CD1c-positive myeloid dendritic cell (primary cell): ENCODE measurements around the gene PAM16.

Experiments used
- DNase-seq: peaks from one replicate; pipeline ENCODE4 v3.0.0-alpha.2; 2016; ENCODE audit errors: extremely low spot score

Gene PAM16

DNA sequence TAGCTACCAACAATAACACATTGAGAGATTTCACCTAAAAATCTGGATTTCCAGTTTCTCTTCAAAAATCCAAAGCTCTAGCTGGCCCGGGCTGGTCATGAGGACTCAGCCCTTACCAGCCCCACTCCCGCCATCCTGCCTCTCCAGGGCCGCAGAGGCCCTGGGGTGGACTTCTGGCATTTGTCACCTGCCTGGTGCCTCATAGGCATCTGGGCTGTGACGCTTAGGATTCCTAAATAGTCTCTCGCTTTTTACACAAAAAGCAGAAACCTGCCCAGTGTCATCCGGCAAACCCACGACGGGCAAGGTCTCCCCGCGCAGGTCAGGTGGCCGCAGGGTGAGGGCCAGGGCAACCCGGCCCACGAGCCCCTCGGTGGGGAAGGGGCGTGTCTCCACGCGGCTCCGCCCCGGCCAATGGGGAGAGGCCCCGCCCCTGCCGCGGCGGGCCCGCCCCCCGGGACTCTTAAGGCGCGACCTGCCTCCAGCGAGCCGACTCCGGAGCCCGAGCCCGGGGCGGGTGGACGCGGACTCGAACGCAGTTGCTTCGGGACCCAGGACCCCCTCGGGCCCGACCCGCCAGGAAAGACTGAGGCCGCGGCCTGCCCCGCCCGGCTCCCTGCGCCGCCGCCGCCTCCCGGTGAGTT, 20.4 kb upstream of the PAM16 start, which contains the start of gene VASN:
TSS of gene VASN (plus strand) at position 492 of the 644 bp plus-strand sequence. CDS start 9,030 bp downstream, outside the sequence.
- peak; percentile 69 for DNase-seq

DNA sequence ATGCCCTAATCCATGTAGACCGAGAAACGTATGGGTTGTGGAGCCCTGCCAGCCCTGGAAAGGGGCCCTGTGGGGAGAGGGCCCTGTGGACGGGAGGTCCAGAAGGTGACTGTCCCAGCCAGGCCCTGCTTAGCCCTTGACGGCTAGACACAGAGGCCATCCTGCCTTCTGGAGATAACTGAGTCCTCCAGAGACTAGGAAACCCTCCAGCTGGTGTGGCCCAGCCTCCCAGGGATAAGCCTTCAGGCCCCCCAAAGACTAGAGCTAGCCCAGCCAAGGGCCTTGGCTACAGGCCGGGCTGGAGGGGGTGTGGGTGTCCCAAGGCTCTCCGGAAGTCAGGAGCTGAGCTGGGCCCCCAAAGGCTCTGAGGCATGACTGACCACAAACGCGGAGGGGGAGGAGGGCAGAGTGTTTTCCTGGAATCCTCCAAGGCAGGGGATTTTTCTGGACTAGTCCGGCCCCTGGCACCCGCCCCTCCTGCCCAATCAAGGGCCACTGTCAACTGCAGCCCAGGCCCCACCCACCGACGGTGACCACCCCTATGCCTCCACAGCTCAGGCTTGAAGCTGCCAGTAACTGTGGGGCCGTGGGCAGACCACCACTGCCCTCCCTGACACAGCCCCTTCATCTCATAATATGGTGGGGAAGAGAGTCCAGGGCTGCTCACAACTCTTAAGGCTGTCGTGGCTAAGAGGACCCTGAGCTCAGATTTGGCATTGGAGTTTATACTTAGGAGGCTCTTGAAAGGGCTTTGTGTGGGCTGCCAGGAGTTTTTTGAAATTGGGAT, 19.6 kb upstream of the PAM16 start:
- DNase-seq: no peak

DNA sequence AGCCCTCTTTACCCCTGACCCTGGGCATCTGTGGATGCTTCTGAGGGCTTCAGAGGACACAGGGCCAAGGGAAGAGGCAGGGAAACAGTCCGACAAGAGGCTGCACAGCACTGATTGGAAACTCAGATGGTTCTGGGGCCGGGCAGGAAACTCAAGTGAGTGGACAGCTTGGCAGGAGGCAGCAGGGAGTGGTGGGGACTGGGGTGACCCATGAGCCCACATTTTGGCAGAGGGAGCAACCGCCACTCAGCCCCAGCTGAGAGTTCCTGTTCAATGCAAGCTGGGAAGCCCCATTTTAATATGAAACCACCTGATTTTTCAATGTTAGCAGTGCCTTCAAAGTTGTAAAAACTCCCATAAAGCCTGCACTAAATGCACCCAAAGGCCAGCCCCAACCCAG, 19.0 kb upstream of the PAM16 start:
- DNase-seq: no peak

DNA sequence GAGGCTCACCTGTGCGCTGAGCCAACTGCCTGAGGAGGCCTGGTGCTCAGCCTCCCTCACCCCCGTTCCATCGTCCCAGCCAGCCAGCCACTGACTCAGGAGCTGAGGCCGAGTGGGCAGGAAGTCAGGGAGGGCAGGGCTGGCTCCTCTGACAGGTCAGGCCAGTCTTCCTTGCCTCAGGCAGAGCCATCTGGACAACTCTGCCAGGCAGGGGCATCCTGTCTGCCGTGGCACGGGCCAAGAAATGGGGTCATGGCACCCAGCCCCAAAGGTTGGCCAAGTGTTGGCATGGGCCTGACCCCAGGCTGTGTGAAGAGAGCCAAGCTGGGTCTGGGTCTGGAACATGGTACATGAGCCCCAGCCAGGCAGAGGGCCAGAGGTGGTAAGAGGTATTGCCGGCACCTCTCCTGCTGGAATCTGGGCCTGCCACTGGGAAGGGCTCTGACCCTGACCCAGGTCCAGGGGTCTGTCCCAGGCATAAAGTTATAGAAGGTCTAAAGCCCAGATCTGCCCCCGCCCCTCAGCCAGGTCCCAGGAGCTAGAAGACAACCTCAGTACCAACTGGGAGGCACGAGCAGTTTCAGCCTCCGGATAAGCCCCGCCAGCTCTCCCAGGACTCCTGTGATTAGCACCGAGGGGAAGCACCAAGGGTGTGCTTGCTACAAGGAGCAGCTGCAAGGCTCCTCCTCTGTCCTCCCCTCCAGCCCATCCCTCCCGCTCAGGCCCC, 18.0 kb upstream of the PAM16 start:
- no peak for DNase-seq

DNA sequence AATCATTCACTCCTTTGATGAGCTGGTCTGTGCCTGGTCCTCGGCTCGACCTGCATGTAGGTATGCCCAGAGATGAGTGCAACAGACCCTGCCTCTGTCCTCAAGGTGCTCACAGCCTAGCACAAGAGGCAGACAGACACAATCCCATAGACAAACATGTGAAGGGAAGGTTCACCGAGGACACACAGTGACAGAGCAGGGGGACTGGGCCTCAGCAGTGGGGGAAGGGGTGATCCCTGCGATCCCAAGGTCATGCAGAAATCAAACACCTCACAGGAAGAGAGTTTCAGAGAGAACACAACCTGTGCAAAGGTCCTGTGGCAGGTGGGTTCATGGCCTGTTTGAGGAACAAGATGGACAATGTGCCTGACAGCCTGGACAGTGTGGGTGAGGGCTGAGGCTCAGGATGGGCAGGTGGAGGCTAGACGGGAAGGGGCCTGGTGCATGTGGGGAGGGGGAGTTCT, 16.3 kb upstream of the PAM16 start:
- no peak for DNase-seq

DNA sequence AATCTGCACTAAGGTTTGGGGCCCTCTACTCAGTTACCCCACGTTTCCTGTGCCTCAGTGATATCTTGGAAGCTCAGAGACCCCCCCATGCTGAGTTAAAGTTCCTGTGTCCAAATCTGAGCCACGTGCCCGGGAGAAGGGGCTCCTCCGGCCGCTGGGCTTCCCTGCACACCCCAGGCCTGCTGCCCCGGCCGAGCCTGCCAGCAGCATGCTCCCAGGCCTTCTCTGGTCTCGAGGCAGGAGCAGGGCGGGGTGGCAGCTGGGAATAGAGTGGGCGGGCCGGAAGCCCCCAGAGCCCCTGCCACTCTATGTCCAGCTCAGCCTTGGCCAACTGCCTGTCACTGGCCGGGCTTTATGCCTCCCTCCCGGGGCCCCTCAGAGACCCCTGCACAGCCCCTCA, 14.9 kb upstream of the PAM16 start:
- DNase-seq: no peak

DNA sequence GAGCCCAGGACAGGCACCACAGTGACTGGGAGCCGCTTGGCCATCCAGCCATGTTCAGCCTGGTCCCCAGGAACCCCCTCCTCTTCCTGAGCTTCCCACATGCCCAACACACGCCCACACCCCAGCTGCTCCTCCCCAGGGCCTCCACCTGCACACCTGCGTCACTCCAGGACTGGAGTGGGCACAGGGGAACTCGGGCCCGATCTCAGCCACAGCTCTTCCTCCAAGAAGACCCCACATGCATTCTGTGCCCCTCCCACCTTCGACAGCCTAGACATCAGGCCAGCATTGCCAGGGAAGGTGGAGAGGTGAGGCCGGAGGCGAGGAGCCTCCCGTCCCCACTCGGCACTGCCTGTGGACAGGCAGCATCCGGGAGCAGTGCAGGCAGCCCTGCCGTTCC, 14.5 kb upstream of the PAM16 start:
- no peak for DNase-seq

DNA sequence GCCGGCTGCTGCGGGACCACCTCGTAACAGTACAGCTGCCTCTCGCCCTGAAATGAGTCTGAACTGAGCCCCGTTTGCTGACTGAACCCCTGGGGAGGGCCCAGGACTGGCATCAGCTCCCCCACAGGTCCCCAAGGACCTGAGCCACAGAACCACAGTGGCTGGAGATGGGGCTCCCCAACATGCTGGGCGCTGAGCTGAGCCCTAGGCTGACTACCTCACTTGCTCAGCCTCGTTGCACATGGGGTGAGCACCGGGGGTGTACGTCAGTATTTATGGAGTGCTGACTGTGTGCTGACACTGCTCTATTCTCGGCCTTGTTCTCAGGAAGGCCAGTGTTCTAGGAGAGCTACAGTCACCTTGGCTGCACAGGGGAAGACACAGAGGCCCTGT, 13.9 kb upstream of the PAM16 start:
- no peak for DNase-seq

DNA sequence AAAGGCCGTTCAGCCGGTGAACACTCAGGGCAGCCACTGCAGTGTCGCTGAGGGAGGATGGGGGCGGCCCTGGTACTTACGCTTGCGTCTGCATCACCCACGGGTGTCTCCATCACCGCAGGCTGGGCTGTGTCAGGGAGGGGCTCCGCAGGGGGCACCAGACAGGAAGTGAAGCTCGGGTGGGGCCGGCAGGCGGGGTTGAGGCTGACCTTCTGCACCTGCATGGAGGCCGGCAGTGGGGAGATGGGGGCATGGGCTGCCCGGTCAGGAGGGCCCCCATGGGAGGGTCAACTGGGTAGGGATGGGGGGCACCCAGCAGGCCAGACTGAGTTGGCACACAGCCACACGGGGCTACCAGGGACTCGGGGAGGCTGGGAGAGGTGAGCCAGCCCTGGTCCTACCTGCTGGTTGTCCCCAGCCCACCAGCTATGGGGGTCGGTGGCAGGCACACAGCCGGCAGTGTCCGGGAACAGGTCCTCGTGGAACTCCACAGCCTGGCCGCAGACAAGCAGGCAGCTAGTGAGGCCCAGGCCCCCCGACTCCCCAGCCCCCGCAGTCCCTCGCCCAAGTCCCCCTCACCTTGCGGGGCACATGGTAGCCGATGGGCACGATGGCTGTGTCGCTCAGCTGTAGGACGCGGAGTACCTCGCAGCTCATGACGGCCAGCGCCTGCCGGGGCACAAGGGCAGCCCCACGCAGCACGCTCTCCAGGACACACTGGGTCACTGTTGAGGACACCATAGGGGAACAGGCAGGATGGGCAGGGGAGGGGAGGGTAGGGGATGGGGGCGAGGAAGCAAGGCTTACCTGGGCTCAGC, 13.3 kb upstream of the PAM16 start:
- DNase-seq: no peak

DNA sequence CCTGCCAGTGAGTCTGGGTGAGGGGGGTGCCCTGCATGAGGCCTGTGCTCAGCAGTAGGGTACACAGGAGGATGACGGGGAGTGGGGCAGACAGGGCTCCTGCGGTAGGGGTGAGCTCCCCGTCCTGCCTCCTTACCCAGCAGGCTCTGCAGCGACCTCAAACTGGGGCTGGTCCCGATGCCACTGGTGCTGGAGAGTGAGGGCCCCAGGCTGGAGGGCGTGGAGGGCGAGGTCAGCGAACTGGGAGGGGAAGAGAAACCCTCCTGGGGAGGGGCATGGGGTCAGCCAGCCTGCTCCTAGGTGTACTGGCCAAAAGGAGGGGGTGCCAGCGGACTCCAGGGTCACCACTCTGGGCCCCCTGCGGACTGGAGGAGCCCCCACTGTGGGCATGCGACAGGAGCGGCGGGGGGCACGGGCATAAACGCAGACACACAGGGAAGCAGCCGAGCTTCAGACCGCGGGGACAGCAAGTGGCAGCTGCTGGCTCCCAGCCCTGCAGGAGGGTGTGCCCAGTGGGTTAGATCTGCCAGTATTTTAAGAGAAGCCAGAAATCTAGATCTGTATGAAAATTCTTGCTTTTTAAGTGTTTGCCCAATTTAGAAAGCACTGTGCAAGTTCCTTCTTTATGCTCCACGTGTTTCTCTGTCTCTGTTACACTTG, 11.5 kb upstream of the PAM16 start:
- DNase-seq: no peak

DNA sequence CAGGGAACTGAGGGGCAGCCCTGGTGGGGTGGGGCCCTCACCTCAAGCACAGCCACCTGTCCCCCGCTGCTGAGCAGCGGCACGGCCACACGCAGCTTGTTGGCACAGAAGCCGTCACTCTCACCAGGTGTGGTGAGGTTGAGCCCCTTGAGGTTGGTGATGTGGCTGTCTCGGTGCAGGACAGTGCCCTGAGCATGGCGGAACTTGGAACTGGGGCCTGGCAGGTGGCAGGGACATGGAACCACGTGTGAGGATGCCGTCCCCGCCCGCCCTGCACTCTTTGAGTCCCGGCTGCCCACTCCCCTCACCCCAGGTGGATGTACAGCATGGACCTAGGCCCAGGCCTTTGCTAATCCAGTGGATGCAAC, 10.8 kb upstream of the PAM16 start:
- no peak for DNase-seq

DNA sequence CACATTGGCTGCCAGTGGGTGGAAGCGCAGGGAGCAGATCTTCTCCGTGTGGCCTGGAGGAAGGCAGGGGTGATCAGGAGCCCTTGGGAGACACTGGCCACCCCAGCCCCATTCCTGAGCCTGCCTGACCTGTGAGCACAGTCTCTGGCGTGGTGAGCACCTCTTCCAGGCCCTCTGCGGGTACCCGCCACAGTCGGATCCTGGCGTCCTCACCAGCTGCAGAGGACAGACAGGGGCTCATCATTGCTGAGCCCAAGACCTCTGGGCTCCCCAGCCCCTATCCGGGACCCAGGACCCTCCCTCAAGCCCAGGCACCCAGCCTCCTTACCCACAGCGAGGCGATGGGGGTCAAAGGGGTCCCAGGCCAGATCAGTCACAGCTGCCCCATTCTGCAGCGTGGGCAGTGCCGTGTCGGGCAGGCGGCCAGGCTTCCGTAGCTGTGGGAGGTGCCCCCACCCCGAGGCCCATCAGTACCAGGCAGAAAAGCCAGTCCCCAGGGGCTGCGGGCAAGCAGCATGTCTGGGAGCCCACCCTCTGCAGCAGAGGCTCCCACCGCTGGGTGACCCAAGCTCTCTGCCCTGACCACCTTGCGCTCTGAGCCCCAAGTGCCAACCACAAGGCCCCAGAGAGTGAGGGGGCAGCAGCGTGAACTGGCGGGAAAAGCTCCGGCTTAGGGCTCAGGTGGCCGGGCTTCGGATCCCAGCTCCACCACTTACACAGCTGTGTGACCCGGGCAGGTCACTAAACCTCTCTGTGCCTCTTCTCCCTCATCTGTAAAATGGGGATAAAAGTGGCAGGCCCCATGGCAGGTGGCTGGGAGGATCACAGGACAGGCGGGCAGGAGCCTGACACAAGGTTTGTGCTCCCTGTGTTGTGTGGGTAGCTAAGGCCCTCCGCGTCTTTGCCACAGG, 10.2 kb upstream of the PAM16 start:
- no peak for DNase-seq

DNA sequence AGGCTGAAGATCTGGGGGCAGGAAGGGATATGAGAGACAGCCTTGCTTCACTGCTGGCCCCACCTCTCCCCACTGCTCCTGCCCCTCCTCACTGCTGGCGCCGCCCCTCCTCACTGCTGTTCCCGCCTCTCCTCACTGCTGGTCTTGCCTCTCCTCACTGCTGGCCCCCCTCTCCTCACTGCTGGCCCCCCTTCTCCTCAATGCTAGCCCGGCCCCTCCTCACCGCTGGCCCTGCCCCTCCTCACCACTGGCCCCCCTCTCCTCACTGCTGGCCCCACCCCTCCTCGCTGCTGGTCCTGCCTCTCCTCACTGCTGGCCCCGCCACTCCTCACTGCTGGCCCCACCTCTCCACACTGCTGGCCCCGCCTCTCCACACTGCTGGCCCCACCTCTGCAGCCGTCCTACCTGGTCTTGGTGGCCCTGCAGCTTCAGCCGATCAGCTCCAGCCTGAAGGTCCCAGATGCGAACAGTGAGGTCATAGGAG, 9.5 kb upstream of the PAM16 start:
- no peak for DNase-seq

DNA sequence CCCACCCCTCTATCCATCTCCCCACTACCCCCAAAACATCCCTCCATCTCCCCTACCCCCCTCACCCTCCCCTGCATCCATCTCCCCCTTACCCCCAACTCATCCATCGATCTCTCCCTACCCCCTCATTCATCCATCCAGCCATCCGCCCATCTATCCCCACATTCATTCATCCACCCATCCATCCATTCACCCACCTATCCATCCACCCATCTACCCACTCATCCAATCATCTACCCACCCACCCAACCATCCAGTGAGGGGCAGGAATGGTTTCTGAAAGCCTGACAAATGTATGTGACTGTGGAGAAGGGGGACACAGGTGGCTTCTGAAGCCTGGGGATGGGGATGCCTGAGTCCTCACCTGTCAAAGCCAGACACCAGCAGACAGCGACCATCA, 8.8 kb upstream of the PAM16 start:
- no peak for DNase-seq

DNA sequence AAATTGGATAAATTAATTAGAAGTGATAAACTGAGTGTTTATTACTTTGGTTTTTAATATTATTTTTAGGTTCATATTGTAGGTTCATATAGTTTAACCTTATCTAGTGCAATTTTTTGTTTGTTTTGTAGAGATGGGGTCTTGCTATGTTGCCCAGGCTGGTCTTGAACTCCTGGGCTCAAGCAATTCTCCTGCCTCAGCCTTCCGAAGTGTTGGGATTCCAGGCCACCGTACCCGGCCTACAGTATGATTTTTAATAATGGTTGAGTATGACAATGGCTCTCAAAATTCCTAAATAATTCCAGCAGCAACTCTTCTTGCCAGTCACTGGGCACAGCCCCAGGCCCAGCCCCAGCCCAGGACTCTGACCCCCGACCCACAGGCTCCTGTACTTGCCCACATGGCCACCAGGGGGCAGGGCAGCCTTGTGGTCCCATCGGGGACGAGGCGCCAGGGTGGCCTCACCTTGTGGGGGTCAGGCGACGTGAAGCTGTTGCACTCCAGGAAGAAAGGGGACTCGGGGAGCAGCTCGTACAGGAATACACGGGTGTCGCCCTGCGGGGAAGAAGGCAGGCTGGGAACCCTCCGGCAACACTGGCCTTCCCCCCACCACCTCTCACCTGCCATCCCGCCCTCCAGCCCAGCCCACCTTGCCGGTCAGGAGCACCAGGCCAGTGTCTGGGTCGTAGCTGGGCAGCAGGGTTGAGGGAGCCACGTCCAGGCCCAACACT, 7.9 kb upstream of the PAM16 start:
- peak; percentile 59 for DNase-seq

DNA sequence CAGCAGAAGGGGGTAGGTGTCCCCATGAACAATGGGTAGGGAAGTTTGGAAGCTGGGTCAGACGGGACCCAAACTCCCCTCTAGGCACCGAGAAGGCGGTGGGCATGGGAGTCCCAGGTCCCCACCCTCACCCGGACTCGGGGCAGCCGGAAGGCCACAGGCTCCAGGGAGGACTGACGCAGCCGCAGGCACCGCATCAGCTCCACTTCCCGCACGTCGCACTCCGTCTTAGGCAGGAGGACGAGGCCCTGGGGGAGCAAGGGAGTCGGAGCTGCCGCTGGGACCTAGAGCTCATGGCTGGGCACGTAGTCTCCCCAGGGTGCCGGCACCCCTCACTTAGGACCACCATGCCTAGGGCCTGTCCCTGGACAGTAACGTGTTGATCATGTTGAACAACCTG, 7.1 kb upstream of the PAM16 start:
- no peak for DNase-seq

DNA sequence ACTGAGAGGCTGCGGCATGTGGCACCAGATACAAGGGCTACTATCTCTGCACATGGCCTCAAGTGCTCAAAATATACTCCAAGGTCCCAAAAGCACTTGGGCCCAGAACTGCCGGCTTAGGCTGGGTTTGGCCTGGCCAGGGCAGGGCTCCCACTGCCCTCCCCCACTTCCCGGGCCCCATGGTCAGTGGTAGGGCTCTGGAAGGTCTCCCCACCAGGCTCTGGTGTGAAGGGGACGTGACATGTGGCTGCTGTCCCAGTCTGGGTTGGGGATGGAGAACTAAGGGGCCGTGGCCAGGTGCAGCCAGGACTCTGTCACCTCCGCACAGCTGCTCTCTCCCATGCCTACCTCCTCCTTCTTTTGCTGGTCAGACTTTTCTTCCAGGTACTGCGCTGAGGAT, 5.7 kb upstream of the PAM16 start:
- no peak for DNase-seq

DNA sequence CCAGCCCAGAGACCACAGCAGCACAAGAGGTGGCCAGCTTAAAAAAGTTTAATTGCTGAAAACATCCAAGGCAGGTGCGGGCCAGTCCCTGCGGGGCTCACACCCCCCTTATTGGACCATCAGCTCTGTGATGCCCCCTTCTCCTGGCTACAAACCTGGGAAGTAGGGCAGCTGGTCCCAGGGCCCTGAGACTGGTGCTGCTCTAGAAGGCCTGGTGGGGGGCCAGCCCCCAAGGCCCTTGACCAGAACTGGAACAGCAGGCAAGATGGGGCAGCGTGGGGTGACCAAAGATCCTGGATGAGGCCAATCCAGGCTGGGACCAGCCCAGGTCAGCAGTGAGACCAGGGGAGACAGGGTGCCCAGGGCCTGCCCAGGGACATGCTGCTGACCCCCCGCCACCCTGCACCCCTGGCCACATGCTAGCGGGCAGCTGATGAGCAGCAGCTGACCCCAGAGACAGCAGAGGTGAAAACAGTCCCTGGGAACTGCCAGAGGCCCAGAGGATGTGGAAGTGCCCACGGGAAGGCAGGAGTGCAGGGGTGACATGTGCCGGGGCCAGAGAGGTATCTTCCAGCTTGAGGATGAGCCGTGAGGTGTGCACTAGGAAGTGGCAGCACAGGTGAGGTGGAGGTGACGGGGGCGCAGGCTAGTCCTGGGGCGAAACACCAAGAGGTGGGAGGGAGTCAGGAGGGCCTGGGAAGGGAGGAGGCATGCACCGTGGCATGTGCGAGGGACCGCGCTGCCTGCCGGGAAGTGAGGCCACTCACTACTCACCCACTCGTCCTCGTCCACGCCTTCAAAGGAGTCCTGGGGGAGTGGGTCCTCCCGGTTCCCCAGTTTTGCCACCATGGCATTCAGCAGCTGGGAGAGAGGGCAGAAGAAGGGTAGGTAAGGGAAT, 3.6 kb upstream of the PAM16 start:
- DNase-seq: no peak
